Activated CD8-positive, alpha-beta memory T cell treated with anti-CD3 and anti-CD28 coated beads for 24 hours (primary cell): ENCODE measurements around the gene ZNF423.

Source experiments
- DNase-seq: peaks from one replicate; pipeline ENCODE4 v3.0.0-alpha.2; 2020

Gene ZNF423

GRCh38 chr16:49542946-49543630 is 312.8 kb downstream of the ZNF423 start:
- DNase-seq, result no peak

GRCh38 chr16:49542391-49542891 is 313.5 kb downstream of the ZNF423 start:
- DNase-seq, result no peak

GRCh38 chr16:49540836-49541235 is 315.1 kb downstream of the ZNF423 start:
- no peak for DNase-seq

- DNase-seq, result no peak
These were observed 316.2 kb downstream of the ZNF423 start for GRCh38 chr16:49539758-49540157.

GRCh38 chr16:49537924-49538459 is 317.9 kb downstream of the ZNF423 start:
- no peak for DNase-seq

- no peak for DNase-seq
These were observed 320.9 kb downstream of the ZNF423 start for GRCh38 chr16:49534901-49535610.

GRCh38 chr16:49533422-49533821 is 322.5 kb downstream of the ZNF423 start:
- DNase-seq, result no peak

GRCh38 chr16:49532873-49533272 is 323.0 kb downstream of the ZNF423 start:
- DNase-seq, result no peak

- no peak for DNase-seq
These were observed 323.7 kb downstream of the ZNF423 start for GRCh38 chr16:49531931-49532840.

GRCh38 chr16:49531425-49531824 is 324.5 kb downstream of the ZNF423 start:
- DNase-seq, result no peak

GRCh38 chr16:49530427-49530970 is 325.4 kb downstream of the ZNF423 start:
- no peak for DNase-seq

GRCh38 chr16:49529411-49530045 is 326.4 kb downstream of the ZNF423 start:
- no peak for DNase-seq

GRCh38 chr16:49528866-49529288 is 327.0 kb downstream of the ZNF423 start:
- DNase-seq, result no peak

- DNase-seq, result no peak
These were observed 327.6 kb downstream of the ZNF423 start for GRCh38 chr16:49528060-49528865.

- no peak for DNase-seq
These were observed 328.3 kb downstream of the ZNF423 start for GRCh38 chr16:49527611-49528010.

- DNase-seq, result no peak
These were observed 329.0 kb downstream of the ZNF423 start for GRCh38 chr16:49526860-49527365.

- no peak for DNase-seq
These were observed 331.0 kb downstream of the ZNF423 start for GRCh38 chr16:49524947-49525315.

- no peak for DNase-seq
These were observed 331.5 kb downstream of the ZNF423 start for GRCh38 chr16:49524216-49524946.

GRCh38 chr16:49523435-49524159 is 332.3 kb downstream of the ZNF423 start:
- DNase-seq, result no peak
